CD8-positive, alpha-beta memory T cell (primary cell): ENCODE data around the gene SLC2A4RG. TPM values are rescaled to one million over a fixed set of nuclear protein-coding genes. Genes with fewer than 3 reads are reported as not detected.
A peak's percentile ranks its signal among the peaks of the same experiment; 100 is the strongest.

Source experiments
- CTCF ChIA-PET: fragments of 350-600 bp; sonication (Branson Sonifier 250); formaldehyde crosslinking; loops from one replicate; lab custom pipeline; 2021; ENCODE audit warnings: antibody characterized with exemption; lab: Charles Lee
- POLR2A ChIA-PET: fragments of 350-600 bp; sonication (Branson Sonifier 250); formaldehyde crosslinking; loops from one replicate; lab custom pipeline; 2021; ENCODE audit warnings: antibody characterized with exemption; lab: Charles Lee
- DNase-seq, 5 donors: peaks; one replicate each; pipeline versions ENCODE4 v3.0.0 to v3.0.0-alpha.2; 2020 to 2022; ENCODE audit warnings: mixed read lengths in 1 of 5
- H3K27ac ChIP-seq: one replicate; pipeline ENCODE4 v1.7.0; 2013; ENCODE audit warnings: low read depth, mild to moderate bottlenecking, low read length, moderate library complexity
- H3K27me3 ChIP-seq: 2 replicates; pipeline ENCODE4 v1.7.0; 2013; ENCODE audit warnings: low read length, mild to moderate bottlenecking; ENCODE audit not compliant: insufficient read depth, poor library complexity, severe bottlenecking
- H3K36me3 ChIP-seq: 2 replicates; pipeline ENCODE4 v1.7.0; 2013; ENCODE audit warnings: mild to moderate bottlenecking, low read length, moderate library complexity; ENCODE audit not compliant: insufficient read depth
- H3K4me1 ChIP-seq: 2 replicates; pipeline ENCODE4 v1.7.0; 2013; ENCODE audit warnings: mild to moderate bottlenecking, low read length, moderate library complexity; ENCODE audit not compliant: insufficient read depth
- H3K4me3 ChIP-seq: 2 replicates; pipeline ENCODE4 v1.7.0; 2013; ENCODE audit warnings: mild to moderate bottlenecking, low read length
- H3K9me3 ChIP-seq: 2 replicates; pipeline ENCODE4 v1.7.0; 2013; ENCODE audit warnings: mild to moderate bottlenecking, low read length
- H3K27ac Mint-ChIP-seq, 8 donors: one replicate each; pipeline ENCODE4 v1.8.0; 2020 to 2021; ENCODE audit warnings: mixed read lengths in 8 of 8, mild to moderate bottlenecking in 6 of 8, inconsistent platforms in 3 of 8, moderate library complexity in 3 of 8
- H3K27me3 Mint-ChIP-seq, 2 donors: one replicate each; pipeline ENCODE4 v1.8.0; 2020 to 2021; ENCODE audit warnings: mixed read lengths in 2 of 2, mild to moderate bottlenecking in 1 of 2, moderate library complexity in 1 of 2
- H3K36me3 Mint-ChIP-seq, 3 donors: one replicate each; pipeline ENCODE4 v1.8.0; 2020 to 2021; ENCODE audit warnings: mixed read lengths in 3 of 3, inconsistent platforms in 1 of 3, mild to moderate bottlenecking in 1 of 3
- H3K4me1 Mint-ChIP-seq, 3 donors: one replicate each; pipeline ENCODE4 v1.8.0; 2020 to 2021; ENCODE audit warnings: mixed read lengths in 3 of 3, inconsistent platforms in 1 of 3, mild to moderate bottlenecking in 1 of 3
- H3K4me3 Mint-ChIP-seq, 7 donors: one replicate each; pipeline ENCODE4 v1.8.0; 2020 to 2021; ENCODE audit warnings: mixed read lengths in 7 of 7, mild to moderate bottlenecking in 6 of 7, moderate library complexity in 4 of 7, inconsistent platforms in 2 of 7
- H3K9me3 Mint-ChIP-seq, 5 donors: one replicate each; pipeline ENCODE4 v1.8.0; 2020 to 2022; ENCODE audit warnings: mixed read lengths in 5 of 5, mild to moderate bottlenecking in 3 of 5, moderate library complexity in 2 of 5, inconsistent platforms in 1 of 5
- polyA plus RNA-seq: library from polyadenylated mRNA; unstranded; fragments of 300-500 nt; fragmentation: Illumina TruSeq; gene quantifications from one replicate; pipeline ENCODE4 v1.2.3, GENCODE V29; 2021
- total RNA-seq, 2 experiments: library from RNA; stranded (reverse); gene quantifications; one replicate each; pipeline ENCODE4 v1.2.3, GENCODE V29; 2021

SLC2A4RG gene
- total and polyA plus RNA-seq, 3 experiments from 2014 or later = 7.8 to 40.6 (median 37.5) TPM

- H3K9me3 Mint-ChIP-seq = no peaks in the 10 kb centered on the region
- CTCF ChIA-PET = interaction anchor here (0.9 to 4.3 kb wide), 12 partner anchors 9 to 268 kb away, joined by 4 to 39 read pairs (median 9); partner anchors contain the start of genes LIME1, SLC2A4RG and TPD52L2
- H3K36me3 Mint-ChIP-seq = peaks cover 8 to 63% (median 10%) of the 10 kb centered on the region in 3 donors
- H3K4me3 Mint-ChIP-seq = peak overlapping the region; percentile 87 to 95 (median 89)
- Histone ChIP-seq H3K36me3 (peaks cover 22% of the 10 kb centered on the region), H3K4me3 (peak overlapping the region; percentile 91), H3K27ac (peak overlapping the region; percentile 70), H3K9me3 (no peaks in the 10 kb centered on the region), H3K27me3 (no peaks in the 10 kb centered on the region), H3K4me1 (peaks cover 42% of the 10 kb centered on the region)
- H3K27me3 Mint-ChIP-seq = no peaks in the 10 kb centered on the region
- POLR2A ChIA-PET = interaction anchor here (1.0 to 4.2 kb wide), 4 partner anchors 31 to 195 kb away, joined by 3 to 84 read pairs (median 13); partner anchors contain the start of genes LIME1, SLC2A4RG and TPD52L2
- no peak for DNase-seq
- peaks cover 29 to 52% (median 30%) of the 10 kb centered on the region in 3 donors for H3K4me1 Mint-ChIP-seq
- H3K27ac Mint-ChIP-seq = peak overlapping the region; percentile 78 to 96 (median 91)
Measured at GRCh38 chr20:63706027-63706695, 33.4 kb upstream of the SLC2A4RG start.

GRCh38 chr20:63706852-63707557 is 32.6 kb upstream of the SLC2A4RG start:
- Histone ChIP-seq H3K36me3 (peaks cover 23% of the 10 kb centered on the region), H3K27me3 (no peaks in the 10 kb centered on the region), H3K27ac (peak overlapping the region; percentile 70), H3K4me3 (peak overlapping the region; percentile 91), H3K9me3 (no peaks in the 10 kb centered on the region), H3K4me1 (peaks cover 37% of the 10 kb centered on the region)
- Mint-ChIP-seq H3K4me1 (peaks cover 33 to 56% (median 38%) of the 10 kb centered on the region in 3 donors), H3K9me3 (no peaks in the 10 kb centered on the region), H3K27ac (peak overlapping the region; percentile 78 to 96 (median 91)), H3K27me3 (no peaks in the 10 kb centered on the region), H3K36me3 (peaks cover 9 to 71% (median 10%) of the 10 kb centered on the region in 3 donors), H3K4me3 (peak overlapping the region; percentile 87 to 95 (median 89))
- ChIA-PET POLR2A (interaction anchor here (0.6 to 4.2 kb wide), 11 partner anchors 9 to 283 kb away, joined by 3 to 84 read pairs (median 5); partner anchors contain the start of genes LIME1, PPDPF, SLC2A4RG and TPD52L2), CTCF (interaction anchor here (0.6 to 4.3 kb wide), 25 partner anchors 8 to 273 kb away, joined by 3 to 39 read pairs (median 6); partner anchors contain the start of genes LIME1, PTK6, SAMD10 and SLC2A4RG)
- peak; percentile 40 to 74 (median 52) for DNase-seq

- H3K9me3 ChIP-seq = no peaks in the 10 kb centered on the region
- no peaks in the 10 kb centered on the region for H3K27me3 Mint-ChIP-seq
- peak within 1 kb of the TSS; percentile 78 to 96 (median 91) for H3K27ac Mint-ChIP-seq
- peak; percentile 78 to 87 (median 85) for DNase-seq
- peak within 1 kb of the TSS; percentile 70 for H3K27ac ChIP-seq
- peaks cover 14 to 75% (median 14%) of the 10 kb centered on the region in 3 donors for H3K36me3 Mint-ChIP-seq
- peaks cover 37% of the 10 kb centered on the region for H3K4me1 ChIP-seq
- ChIA-PET CTCF (interaction anchor here (0.6 to 4.3 kb wide), 26 partner anchors 9 to 272 kb away, joined by 3 to 39 read pairs (median 6); partner anchors contain the start of genes LIME1, PTK6, SAMD10 and SLC2A4RG), POLR2A (interaction anchor here (0.6 to 4.2 kb wide), 14 partner anchors 9 to 282 kb away, joined by 3 to 84 read pairs (median 4); partner anchors contain the start of genes LIME1, PPDPF, RTEL1 and SLC2A4RG)
- peaks cover 0 to 3% (median 0%) of the 10 kb centered on the region in 5 donors for H3K9me3 Mint-ChIP-seq
- H3K4me3 Mint-ChIP-seq = peak within 1 kb of the TSS; percentile 87 to 95 (median 89)
- H3K4me1 Mint-ChIP-seq = peaks cover 37 to 59% (median 46%) of the 10 kb centered on the region in 3 donors
- H3K36me3 ChIP-seq = peaks cover 27% of the 10 kb centered on the region
- no peaks in the 10 kb centered on the region for H3K27me3 ChIP-seq
- peak within 1 kb of the TSS; percentile 91 for H3K4me3 ChIP-seq
Measured at GRCh38 chr20:63707558-63708300, 31.8 kb upstream of the SLC2A4RG start, which contains the start of the genes ARFRP1 and ZGPAT. Gene ARFRP1 (minus strand): TSS chr20:63707976. CDS start chr20:63707091, 885 bp downstream. Gene ZGPAT (plus strand): TSS chr20:63708039. CDS start chr20:63708581, 542 bp downstream.

GRCh38 chr20:63708301-63709148 is 31.1 kb upstream of the SLC2A4RG start:
- Histone ChIP-seq H3K9me3 (no peaks in the 10 kb centered on the region), H3K36me3 (peaks cover 27% of the 10 kb centered on the region), H3K27ac (peak overlapping the region; percentile 16), H3K27me3 (no peaks in the 10 kb centered on the region), H3K4me3 (peak overlapping the region; percentile 59), H3K4me1 (peaks cover 37% of the 10 kb centered on the region)
- Mint-ChIP-seq H3K4me1 (peaks cover 39 to 62% (median 49%) of the 10 kb centered on the region in 3 donors), H3K36me3 (peaks cover 14 to 76% (median 14%) of the 10 kb centered on the region in 3 donors), H3K9me3 (peaks cover 0 to 3% (median 0%) of the 10 kb centered on the region in 5 donors), H3K27me3 (no peaks in the 10 kb centered on the region), H3K4me3 (peak overlapping the region; percentile 71 to 93 (median 78)), H3K27ac (peak overlapping the region; percentile 38 to 88 (median 62))
- DNase-seq = peak in 1 of 5 donors; percentile 51
- ChIA-PET CTCF (interaction anchor here (0.8 to 4.3 kb wide), 20 partner anchors 10 to 272 kb away, joined by 3 to 39 read pairs (median 8); partner anchors contain the start of genes LIME1, PTK6, SAMD10 and SLC2A4RG), POLR2A (interaction anchor here (0.7 to 4.2 kb wide), 12 partner anchors 10 to 248 kb away, joined by 3 to 84 read pairs (median 5); partner anchors contain the start of genes LIME1, PPDPF, RTEL1 and SLC2A4RG)

- H3K36me3 ChIP-seq = peaks cover 29% of the 10 kb centered on the region
- peak overlapping the region; percentile 71 to 93 (median 78) for H3K4me3 Mint-ChIP-seq
- H3K27ac Mint-ChIP-seq = peak overlapping the region in 7 of 8 donors; percentile 15 to 72 (median 40)
- no peak overlapping the region for H3K27ac ChIP-seq
- H3K4me3 ChIP-seq = peak overlapping the region; percentile 59
- H3K27me3 ChIP-seq = no peaks in the 10 kb centered on the region
- H3K4me1 Mint-ChIP-seq = peaks cover 39 to 62% (median 51%) of the 10 kb centered on the region in 3 donors
- peaks cover 37% of the 10 kb centered on the region for H3K4me1 ChIP-seq
- peaks cover 14 to 74% (median 17%) of the 10 kb centered on the region in 3 donors for H3K36me3 Mint-ChIP-seq
- peaks cover 0 to 3% (median 2%) of the 10 kb centered on the region in 5 donors for H3K9me3 Mint-ChIP-seq
- H3K9me3 ChIP-seq = no peaks in the 10 kb centered on the region
- POLR2A ChIA-PET = interaction anchor here (0.6 kb wide), 1 partner anchor 19 kb away, joined by 5 read pairs; no protein-coding TSS in a partner anchor
- CTCF ChIA-PET = interaction anchor here (3.5 to 4.3 kb wide), 2 partner anchors 28 to 155 kb away, joined by 28 to 39 read pairs; partner anchors contain the start of genes LIME1, SLC2A4RG and TPD52L2
- DNase-seq = no peak
- H3K27me3 Mint-ChIP-seq = no peaks in the 10 kb centered on the region
Measured at GRCh38 chr20:63709149-63709527, 30.4 kb upstream of the SLC2A4RG start.

- H3K4me3 ChIP-seq = no peak overlapping the region
- CTCF ChIA-PET = interaction anchor here (1.1 to 3.6 kb wide), 2 partner anchors 25 to 158 kb away, joined by 3 to 10 read pairs; partner anchors contain the start of gene LIME1
- H3K4me1 Mint-ChIP-seq = peaks cover 41 to 63% (median 61%) of the 10 kb centered on the region in 3 donors
- no peaks in the 10 kb centered on the region for H3K27me3 Mint-ChIP-seq
- POLR2A ChIA-PET = interaction anchor here (0.5 to 0.7 kb wide), 3 partner anchors 11 to 272 kb away, joined by 4 to 8 read pairs (median 8); no protein-coding TSS in a partner anchor
- no peak overlapping the region for H3K27ac ChIP-seq
- peaks cover 33% of the 10 kb centered on the region for H3K4me1 ChIP-seq
- H3K9me3 ChIP-seq = no peaks in the 10 kb centered on the region
- H3K27me3 ChIP-seq = no peaks in the 10 kb centered on the region
- H3K9me3 Mint-ChIP-seq = peaks cover 2 to 13% (median 6%) of the 10 kb centered on the region in 5 donors
- DNase-seq = no peak
- peaks cover 20 to 70% (median 33%) of the 10 kb centered on the region in 3 donors for H3K36me3 Mint-ChIP-seq
- peak overlapping the region in 6 of 7 donors; percentile 41 to 84 (median 60) for H3K4me3 Mint-ChIP-seq
- peak overlapping the region in 4 of 8 donors; percentile 23 to 82 (median 66) for H3K27ac Mint-ChIP-seq
- H3K36me3 ChIP-seq = peaks cover 18% of the 10 kb centered on the region
Measured at GRCh38 chr20:63711085-63711645, 28.4 kb upstream of the SLC2A4RG start.
